CD4-positive, alpha-beta T cell (primary cell): ENCODE results near the gene CNTF. TPM values are rescaled to one million over a fixed set of nuclear protein-coding genes. Genes with fewer than 3 reads are reported as not detected.

Source experiments
- ATAC-seq: fragments of 200-7000 bp; cut with Tn5 transposase; one replicate; pipeline ENCODE4 v1.10.0; 2022; ENCODE audit warnings: mild to moderate bottlenecking; ENCODE audit not compliant: poor library complexity
- CTCF ChIA-PET: fragments of 350-600 bp; sonication (Branson Sonifier 250); formaldehyde crosslinking; loops from one replicate; lab custom pipeline; 2021; ENCODE audit warnings: antibody characterized with exemption, inconsistent platforms; lab: Charles Lee
- POLR2A ChIA-PET: fragments of 350-600 bp; sonication (Branson Sonifier 250); formaldehyde crosslinking; loops from one replicate; lab custom pipeline; 2021; ENCODE audit warnings: antibody characterized with exemption, inconsistent platforms; lab: Charles Lee
- DNase-seq, 14 experiments: peaks; one replicate each; pipeline ENCODE4 v3.0.0-alpha.2; 2013 to 2020; ENCODE audit warnings: mixed read lengths in 2 of 14
- H3K27ac ChIP-seq, 2 donors: one replicate each; pipeline versions ENCODE4 v1.5.1 to v1.7.0; 2013; ENCODE audit warnings: low read length in 2 of 2, low read depth in 1 of 2, mild to moderate bottlenecking in 1 of 2
- H3K27me3 ChIP-seq, 2 experiments: 1 replicate in 1 of 2; 2 replicates in 1 of 2; pipeline versions ENCODE4 v1.6.1 to v1.7.0; 2013; ENCODE audit warnings: low read length in 2 of 2, control low read depth in 1 of 2, mild to moderate bottlenecking in 1 of 2, moderate library complexity in 1 of 2; ENCODE audit not compliant: insufficient read depth in 2 of 2, control insufficient read depth in 1 of 2
- H3K36me3 ChIP-seq: one replicate; pipeline ENCODE4 v1.6.1; 2013; ENCODE audit warnings: low read length, control low read depth; ENCODE audit not compliant: insufficient read depth
- H3K4me1 ChIP-seq: one replicate; pipeline ENCODE4 v1.6.1; 2013; ENCODE audit warnings: low read length, control low read depth; ENCODE audit not compliant: insufficient read depth
- H3K4me3 ChIP-seq: one replicate; pipeline ENCODE4 v1.5.1; 2013; ENCODE audit warnings: mild to moderate bottlenecking, low read length, moderate library complexity
- H3K9me3 ChIP-seq, 2 experiments: 1 replicate in 1 of 2; 2 replicates in 1 of 2; pipeline versions ENCODE4 v1.6.1 to v1.7.0; 2013; ENCODE audit warnings: low read length in 2 of 2, mild to moderate bottlenecking in 2 of 2, control low read depth in 1 of 2, moderate library complexity in 1 of 2; ENCODE audit not compliant: control insufficient read depth in 1 of 2, insufficient read depth in 1 of 2
- H3K27ac Mint-ChIP-seq: one replicate; pipeline ENCODE4 v1.8.0; 2020; ENCODE audit warnings: mixed read lengths
- H3K27me3 Mint-ChIP-seq: one replicate; pipeline ENCODE4 v1.8.0; 2021; ENCODE audit warnings: mixed read lengths
- H3K36me3 Mint-ChIP-seq: one replicate; pipeline ENCODE4 v1.8.0; 2021; ENCODE audit warnings: low read depth, mixed read lengths
- H3K4me1 Mint-ChIP-seq: one replicate; pipeline ENCODE4 v1.8.0; 2021; ENCODE audit warnings: low read depth, mixed read lengths
- H3K4me3 Mint-ChIP-seq: one replicate; pipeline ENCODE4 v1.8.0; 2020; ENCODE audit warnings: mild to moderate bottlenecking, mixed read lengths
- H3K9me3 Mint-ChIP-seq: one replicate; pipeline ENCODE4 v1.8.0; 2020; ENCODE audit warnings: mixed read lengths
- CTCF ChIP-seq: fragments of 200-600 bp; IDR thresholded peaks from one replicate; pipeline ENCODE4 v1.8.0; 2022; ENCODE audit warnings: antibody characterized with exemption, mild to moderate bottlenecking
- intact Hi-C, 2 experiments: fragments of 100-400 bp; cut with DNase I in 1 of 2; cut with micrococcal nuclease in 1 of 2; formaldehyde crosslinking; loops; one replicate each; pipeline versions ENCODE4 v1.15.1 to v1.9.0; 2023 to 2025; cut with DNase I, micrococcal nuclease
- total RNA-seq, 174 experiments: library from RNA in 2 of 174; stranded (reverse) in 2 of 174; gene quantifications; one replicate each; pipeline ENCODE4 v1.2.3 and lab custom pipeline; 2021 to 2026

The CNTF gene
- total RNA-seq, 2 experiments from 2014 or later: 3.1 to 3.9 TPM

GRCh38 chr11:58615559-58615958, 6.9 kb upstream of the CNTF start:
- Histone ChIP-seq H3K9me3 (no peaks in the 10 kb centered on the region), H3K4me3 (no peak overlapping the region), H3K36me3 (peaks cover 97% of the 10 kb centered on the region), H3K27ac (no peak overlapping the region), H3K4me1 (no peaks in the 10 kb centered on the region), H3K27me3 (no peaks in the 10 kb centered on the region)
- Mint-ChIP-seq H3K4me3 (no peak overlapping the region), H3K27me3 (no peaks in the 10 kb centered on the region), H3K36me3 (peaks cover 97% of the 10 kb centered on the region), H3K27ac (no peak overlapping the region), H3K4me1 (peaks cover 6% of the 10 kb centered on the region), H3K9me3 (no peaks in the 10 kb centered on the region)
- POLR2A ChIA-PET: no interaction called here
- ATAC-seq (no peak), DNase-seq (no peak)
- TF ChIP-seq CTCF: no peak
- CTCF ChIA-PET: no interaction called here
- intact Hi-C loops: loop anchor here in 1 of 2 experiments (5.0 kb wide), 1 partner anchor 48 kb away; no protein-coding TSS in a partner anchor

- Histone ChIP-seq H3K27me3 (no peaks in the 10 kb centered on the region), H3K36me3 (peaks cover 93% of the 10 kb centered on the region), H3K9me3 (no peaks in the 10 kb centered on the region), H3K4me1 (no peaks in the 10 kb centered on the region), H3K27ac (no peak overlapping the region), H3K4me3 (no peak overlapping the region)
- POLR2A ChIA-PET: no interaction called here
- DNase-seq: no peak
- no peak for ATAC-seq
- TF ChIP-seq CTCF: no peak
- H3K27me3 Mint-ChIP-seq: no peaks in the 10 kb centered on the region
- CTCF ChIA-PET: no interaction called here
- H3K27ac Mint-ChIP-seq: peak overlapping the region; percentile 36
- H3K4me3 Mint-ChIP-seq: no peak overlapping the region
- H3K4me1 Mint-ChIP-seq: peaks cover 10% of the 10 kb centered on the region
- H3K9me3 Mint-ChIP-seq: no peaks in the 10 kb centered on the region
- intact Hi-C loops: loop anchor here in 1 of 2 experiments (5.0 kb wide), 1 partner anchor 49 kb away; no protein-coding TSS in a partner anchor
- H3K36me3 Mint-ChIP-seq: peaks cover 89% of the 10 kb centered on the region
Observed at GRCh38 chr11:58616594-58616993, 5.9 kb upstream of the CNTF start.

GRCh38 chr11:58617976-58618557, 4.4 kb upstream of the CNTF start:
- CTCF ChIA-PET: interaction anchor here (1.1 to 1.5 kb wide), 2 partner anchors 32 to 50 kb away, joined by 3 to 4 read pairs; no protein-coding TSS in a partner anchor
- POLR2A ChIA-PET: interaction anchor here (1.0 kb wide), 1 partner anchor 40 kb away, joined by 3 read pairs; no protein-coding TSS in a partner anchor
- no peaks in the 10 kb centered on the region for H3K4me1 ChIP-seq
- Mint-ChIP-seq H3K36me3 (peaks cover 89% of the 10 kb centered on the region), H3K4me1 (peaks cover 12% of the 10 kb centered on the region), H3K27me3 (no peaks in the 10 kb centered on the region), H3K9me3 (no peaks in the 10 kb centered on the region), H3K27ac (peak overlapping the region; percentile 59), H3K4me3 (no peak overlapping the region)
- H3K4me3 ChIP-seq: no peak overlapping the region
- H3K27ac ChIP-seq: no peak overlapping the region
- no peak for TF ChIP-seq CTCF
- DNase-seq (peak in 5 of 14 experiments; percentile 2 to 33 (median 11)), ATAC-seq (peak; percentile 59)
- peaks cover 88% of the 10 kb centered on the region for H3K36me3 ChIP-seq
- H3K9me3 ChIP-seq: no peaks in the 10 kb centered on the region
- H3K27me3 ChIP-seq: no peaks in the 10 kb centered on the region
- intact Hi-C loops: loop anchor here in 1 of 2 experiments (5.0 kb wide), 1 partner anchor 51 kb away; no protein-coding TSS in a partner anchor
